ENCODE measurements around the gene ABHD17C. TPM values are rescaled to one million over a fixed set of nuclear protein-coding genes. Genes with fewer than 3 reads are reported as not detected.
A peak's percentile ranks its signal among the peaks of the same experiment; 100 is the strongest.

Gene ABHD17C
- total and polyA plus RNA-seq, 2 experiments from 2014 or later: 21.9 to 32.4 TPM

DNA sequence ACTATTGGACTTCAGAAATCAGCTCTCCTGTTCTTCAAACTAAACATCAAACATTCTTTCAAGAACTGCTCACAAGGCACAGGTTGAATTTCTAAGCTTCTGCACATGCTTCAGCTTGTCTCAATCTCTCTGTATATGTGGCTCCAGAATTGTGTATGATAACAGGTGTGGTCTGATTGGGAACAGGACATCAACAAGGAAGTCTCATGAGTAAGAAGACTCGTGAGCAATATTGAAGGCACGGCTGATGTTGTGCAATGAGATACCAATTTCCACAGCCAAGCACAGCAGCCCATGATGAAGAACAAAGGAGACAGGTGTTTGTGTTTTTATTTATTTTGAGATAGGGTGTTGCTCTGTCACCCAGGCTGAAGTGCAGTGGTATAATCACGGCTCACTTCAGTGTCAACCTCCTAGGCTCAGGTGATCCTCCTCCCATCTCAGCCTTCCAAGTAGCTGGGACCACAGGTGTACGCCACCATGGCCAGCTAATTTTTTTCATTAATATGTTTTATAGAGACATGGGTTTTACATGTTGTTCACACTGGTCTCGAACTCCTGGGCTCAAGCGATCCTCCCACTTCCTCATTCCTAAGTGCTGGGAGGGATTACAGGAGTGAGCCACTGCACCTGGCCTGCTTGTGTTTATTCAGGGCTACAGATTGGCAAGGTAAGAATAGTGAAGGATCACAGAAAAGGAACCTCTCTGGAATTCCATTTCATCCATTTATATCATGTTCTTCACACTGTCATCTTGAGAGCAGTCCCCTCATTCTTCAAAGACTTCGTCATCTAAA is 32.2 kb upstream of the ABHD17C start:
- no peaks in the 10 kb centered on the region for H3K36me3 ChIP-seq (replicated peaks; ENCODE audit: insufficient read depth, low read depth)
- 82% methylated on average over 7 of the region's 7 CpGs for WGBS (ENCODE audit: low lambda C conversion rate, missing lambda C conversion rate)
- no peak for TF ChIP-seq EZH2phosphoT487 (IDR thresholded peaks at IDR 0.05; ENCODE audit: low read depth, severe bottlenecking, unreplicated experiment)
- no peak overlapping the region for H2AFZ ChIP-seq
- H3K9me3 ChIP-seq (ENCODE audit: low read depth): no peaks in the 10 kb centered on the region
- H3K4me3 ChIP-seq: no peak overlapping the region
- H3K9me2 ChIP-seq (replicated peaks; ENCODE audit: insufficient read depth): no peaks in the 10 kb centered on the region
- H3K27ac ChIP-seq: peak overlapping the region; percentile 44
- no peak for DNase-seq (ENCODE audit: low spot score)
- H4K20me1 ChIP-seq (ENCODE audit: insufficient read depth, poor library complexity, severe bottlenecking): no peaks in the 10 kb centered on the region
- H3K27me3 ChIP-seq: no peaks in the 10 kb centered on the region
- H3K79me2 ChIP-seq: no peaks in the 10 kb centered on the region
- no peak overlapping the region for H3K4me2 ChIP-seq
- H3K4me1 ChIP-seq (ENCODE audit: insufficient read depth): no peaks in the 10 kb centered on the region

DNA sequence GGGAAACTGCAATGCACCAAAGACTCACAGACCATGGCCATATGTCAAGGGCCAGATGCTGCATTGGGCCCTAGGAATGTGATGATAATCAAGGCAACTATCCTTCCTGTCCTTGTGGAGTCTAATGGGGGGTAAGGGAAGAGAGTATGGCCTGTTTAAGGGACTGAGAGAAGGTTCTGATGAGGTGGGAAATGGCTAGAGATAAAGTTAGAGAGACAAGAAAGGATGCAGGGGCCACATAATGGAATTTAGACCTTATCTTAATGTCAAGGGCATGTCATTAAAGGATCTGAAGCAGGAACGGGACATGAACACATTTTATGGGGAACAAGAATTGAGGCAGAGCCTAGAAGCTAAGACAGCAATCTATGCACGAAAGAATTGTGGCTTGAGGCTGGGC is 30.0 kb upstream of the ABHD17C start:
- Histone ChIP-seq H3K4me2 (no peak overlapping the region), H2AFZ (no peak overlapping the region), H3K36me3 (replicated peaks; ENCODE audit: insufficient read depth, low read depth) (no peaks in the 10 kb centered on the region), H3K9me2 (replicated peaks; ENCODE audit: insufficient read depth) (no peaks in the 10 kb centered on the region), H3K79me2 (no peaks in the 10 kb centered on the region), H3K9me3 (ENCODE audit: low read depth) (no peaks in the 10 kb centered on the region), H3K4me3 (no peak overlapping the region), H3K27me3 (no peaks in the 10 kb centered on the region), H4K20me1 (ENCODE audit: insufficient read depth, poor library complexity, severe bottlenecking) (no peaks in the 10 kb centered on the region), H3K27ac (no peak overlapping the region), H3K4me1 (ENCODE audit: insufficient read depth) (no peaks in the 10 kb centered on the region)
- TF ChIP-seq EZH2phosphoT487 (IDR thresholded peaks at IDR 0.05; ENCODE audit: low read depth, severe bottlenecking, unreplicated experiment): no peak
- no peak for TF ChIP-seq EZH2 (IDR thresholded peaks at IDR 0.05; ENCODE audit: borderline replicate concordance)
- no peak for DNase-seq (ENCODE audit: low spot score)
- WGBS (ENCODE audit: low lambda C conversion rate, missing lambda C conversion rate): 67% methylated on average over 2 of the region's 2 CpGs

DNA sequence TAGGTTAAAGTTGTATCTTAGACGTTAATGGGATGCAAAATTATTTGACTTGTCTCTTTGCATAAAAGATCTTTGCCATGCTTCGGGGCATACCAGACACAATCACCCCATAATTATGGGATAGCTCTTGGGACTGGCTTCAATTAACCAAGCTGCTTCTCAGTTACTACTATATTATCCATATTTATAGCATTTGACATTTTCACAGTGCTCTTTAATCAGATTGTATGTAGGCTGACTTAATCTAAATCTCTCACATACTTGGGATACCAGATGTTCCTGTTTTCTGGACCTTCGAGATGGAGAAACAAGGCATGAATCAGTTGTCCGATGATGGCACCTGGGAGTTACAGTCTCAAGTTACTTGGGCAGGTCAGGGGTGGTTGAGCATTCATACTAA is 27.2 kb upstream of the ABHD17C start:
- H3K36me3 ChIP-seq (replicated peaks; ENCODE audit: insufficient read depth, low read depth): no peaks in the 10 kb centered on the region
- no peak overlapping the region for H3K4me3 ChIP-seq
- no peaks in the 10 kb centered on the region for H4K20me1 ChIP-seq (ENCODE audit: insufficient read depth, poor library complexity, severe bottlenecking)
- DNase-seq (ENCODE audit: low spot score): no peak
- H3K27me3 ChIP-seq: no peaks in the 10 kb centered on the region
- no peaks in the 10 kb centered on the region for H3K4me1 ChIP-seq (ENCODE audit: insufficient read depth)
- H3K79me2 ChIP-seq: no peaks in the 10 kb centered on the region
- 73% methylated on average over 4 of the region's 4 CpGs for WGBS (ENCODE audit: low lambda C conversion rate, missing lambda C conversion rate)
- TF ChIP-seq EZH2phosphoT487 (IDR thresholded peaks at IDR 0.05; ENCODE audit: low read depth, severe bottlenecking, unreplicated experiment): no peak
- no peaks in the 10 kb centered on the region for H3K9me3 ChIP-seq (ENCODE audit: low read depth)
- no peak overlapping the region for H3K4me2 ChIP-seq
- H2AFZ ChIP-seq: no peak overlapping the region
- H3K9me2 ChIP-seq (replicated peaks; ENCODE audit: insufficient read depth): no peaks in the 10 kb centered on the region
- no peak overlapping the region for H3K27ac ChIP-seq

DNA sequence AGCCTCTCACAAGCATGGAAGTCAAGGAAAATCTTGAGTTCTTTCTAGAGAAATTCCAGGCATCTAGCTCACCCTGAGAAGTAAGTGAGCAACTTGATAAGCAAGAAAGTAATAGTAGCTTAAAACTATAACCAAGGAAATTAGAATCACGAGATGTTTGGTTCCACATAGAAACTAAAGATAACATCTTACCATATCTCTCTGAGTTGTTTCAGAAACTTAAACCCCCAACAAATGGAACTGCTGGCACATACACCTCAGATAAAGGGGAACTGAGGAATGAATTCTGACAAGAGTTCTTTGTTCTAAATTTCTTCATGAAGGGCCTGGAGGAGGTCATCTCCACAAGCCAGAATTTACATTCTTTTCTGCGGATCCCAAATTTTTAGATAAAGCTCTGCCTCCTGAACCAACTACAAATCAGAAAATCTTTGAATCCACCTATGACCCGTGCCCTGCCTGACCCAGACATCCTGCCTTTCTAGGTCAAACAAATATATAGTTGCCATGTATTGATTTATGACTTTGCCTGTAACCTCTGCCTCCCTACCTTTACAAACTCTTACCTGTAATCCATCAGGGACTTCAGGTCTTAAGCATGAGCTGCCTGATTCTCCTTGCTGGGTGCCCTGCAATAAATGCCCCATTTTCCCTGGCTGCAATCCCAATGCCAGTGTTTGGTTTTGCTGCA is 26.4 kb upstream of the ABHD17C start:
- TF ChIP-seq EZH2 (IDR thresholded peaks at IDR 0.05; ENCODE audit: borderline replicate concordance) (no peak), EZH2phosphoT487 (IDR thresholded peaks at IDR 0.05; ENCODE audit: low read depth, severe bottlenecking, unreplicated experiment) (no peak)
- TF ChIP-seq, protein P1, sequence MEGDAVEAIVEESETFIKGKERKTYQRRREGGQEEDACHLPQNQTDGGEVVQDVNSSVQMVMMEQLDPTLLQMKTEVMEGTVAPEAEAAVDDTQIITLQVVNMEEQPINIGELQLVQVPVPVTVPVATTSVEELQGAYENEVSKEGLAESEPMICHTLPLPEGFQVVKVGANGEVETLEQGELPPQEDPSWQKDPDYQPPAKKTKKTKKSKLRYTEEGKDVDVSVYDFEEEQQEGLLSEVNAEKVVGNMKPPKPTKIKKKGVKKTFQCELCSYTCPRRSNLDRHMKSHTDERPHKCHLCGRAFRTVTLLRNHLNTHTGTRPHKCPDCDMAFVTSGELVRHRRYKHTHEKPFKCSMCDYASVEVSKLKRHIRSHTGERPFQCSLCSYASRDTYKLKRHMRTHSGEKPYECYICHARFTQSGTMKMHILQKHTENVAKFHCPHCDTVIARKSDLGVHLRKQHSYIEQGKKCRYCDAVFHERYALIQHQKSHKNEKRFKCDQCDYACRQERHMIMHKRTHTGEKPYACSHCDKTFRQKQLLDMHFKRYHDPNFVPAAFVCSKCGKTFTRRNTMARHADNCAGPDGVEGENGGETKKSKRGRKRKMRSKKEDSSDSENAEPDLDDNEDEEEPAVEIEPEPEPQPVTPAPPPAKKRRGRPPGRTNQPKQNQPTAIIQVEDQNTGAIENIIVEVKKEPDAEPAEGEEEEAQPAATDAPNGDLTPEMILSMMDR (IDR thresholded peaks at IDR 0.05; ENCODE audit: poor library complexity): no peak
- no peaks in the 10 kb centered on the region for H4K20me1 ChIP-seq (ENCODE audit: insufficient read depth, poor library complexity, severe bottlenecking)
- H3K4me3 ChIP-seq: no peak overlapping the region
- WGBS (ENCODE audit: low lambda C conversion rate, missing lambda C conversion rate): 73% methylated on average over 3 of the region's 3 CpGs
- no peaks in the 10 kb centered on the region for H3K4me1 ChIP-seq (ENCODE audit: insufficient read depth)
- no peak overlapping the region for H3K4me2 ChIP-seq
- H3K9me3 ChIP-seq (ENCODE audit: low read depth): no peaks in the 10 kb centered on the region
- no peaks in the 10 kb centered on the region for H3K79me2 ChIP-seq
- DNase-seq (ENCODE audit: low spot score): no peak
- no peaks in the 10 kb centered on the region for H3K36me3 ChIP-seq (replicated peaks; ENCODE audit: insufficient read depth, low read depth)
- no peak overlapping the region for H2AFZ ChIP-seq
- no peaks in the 10 kb centered on the region for H3K27me3 ChIP-seq
- no peak overlapping the region for H3K27ac ChIP-seq
- H3K9me2 ChIP-seq (replicated peaks; ENCODE audit: insufficient read depth): no peaks in the 10 kb centered on the region
